H1 (cell line): ENCODE data around the gene MGRN1.

Experiments used
- CHD2 ChIP-seq: IDR thresholded peaks from 2 replicates; pipeline ENCODE4 v1.6.1; 2012; ENCODE audit warnings: low read length, improper control_type of control experiment
- CTCF ChIP-seq, 3 experiments: IDR thresholded peaks; 1 replicate in 2 of 3; 2 replicates in 1 of 3; pipeline versions ENCODE4 v1.5.1 to v1.6.1; 2011; ENCODE audit warnings: low read length in 3 of 3, mild to moderate bottlenecking in 3 of 3, inconsistent platforms in 2 of 3, low read depth in 1 of 3, moderate library complexity in 1 of 3; ENCODE audit not compliant: insufficient read depth in 1 of 3; ENCODE audit errors: control extremely low read depth in 1 of 3
- MAX ChIP-seq: IDR thresholded peaks from 2 replicates; pipeline ENCODE4 v1.6.1; 2012; ENCODE audit warnings: inconsistent platforms
- NRF1 ChIP-seq: IDR thresholded peaks from 2 replicates; pipeline ENCODE4 v1.6.1; 2011; ENCODE audit warnings: mild to moderate bottlenecking, low read depth, low read length, improper control_type of control experiment
- POLR2AphosphoS5 ChIP-seq: IDR thresholded peaks from 2 replicates; pipeline ENCODE4 v1.6.1; 2011; ENCODE audit warnings: low read depth, low read length
- RAD21 ChIP-seq, 2 experiments: IDR thresholded peaks in 1 of 2; conservative IDR thresholded peaks in 1 of 2; 2 replicates each; pipeline ENCODE4 v1.6.1; 2011; ENCODE audit warnings: low read depth in 2 of 2, low read length in 2 of 2, improper control_type of control experiment in 1 of 2, inconsistent platforms in 1 of 2, mild to moderate bottlenecking in 1 of 2, moderate library complexity in 1 of 2
- TBP ChIP-seq: IDR thresholded peaks from 2 replicates; pipeline ENCODE4 v1.6.1; 2011; ENCODE audit warnings: low read depth, low read length, improper control_type of control experiment
- USF2 ChIP-seq: IDR thresholded peaks from 2 replicates; pipeline ENCODE4 v1.6.1; 2011; ENCODE audit warnings: low read length, improper control_type of control experiment
- YY1 ChIP-seq: IDR thresholded peaks from 2 replicates; pipeline ENCODE4 v1.6.1; 2011; ENCODE audit warnings: low read depth, mild to moderate bottlenecking, low read length
- ZNF274 ChIP-seq: IDR thresholded peaks from 2 replicates; pipeline ENCODE4 v1.7.0; 2012; ENCODE audit warnings: low read length, borderline replicate concordance; ENCODE audit errors: extremely low read depth

- TF ChIP-seq TBP (no peak), CHD2 (no peak), RAD21 (IDR thresholded peaks at IDR 0.05 in 1 of 2, conservative IDR thresholded peaks at IDR 0.05 in 1 of 2; ENCODE audit: low read depth in 2 of 2, low read length in 2 of 2) (no peak), POLR2AphosphoS5 (no peak), NRF1 (no peak), CTCF (IDR thresholded peaks at IDR 0.05; ENCODE audit: control extremely low read depth in 1 of 3, insufficient read depth in 1 of 3, low read depth in 1 of 3, low read length in 3 of 3) (no peak), YY1 (no peak), USF2 (no peak), MAX (no peak), ZNF274 (no peak)
Observed at GRCh38 chr16:4660454-4661007, 35.9 kb downstream of the MGRN1 start.
